Measurements from ENCODE around the gene SRP68. TPM values are rescaled to one million over a fixed set of nuclear protein-coding genes. Genes with fewer than 3 reads are reported as not detected.

SRP68 gene
- total and polyA plus RNA-seq, 2 of the 4 experiments (the other 2 are of a cell fraction) = 47.1 to 82.6 TPM

DNA sequence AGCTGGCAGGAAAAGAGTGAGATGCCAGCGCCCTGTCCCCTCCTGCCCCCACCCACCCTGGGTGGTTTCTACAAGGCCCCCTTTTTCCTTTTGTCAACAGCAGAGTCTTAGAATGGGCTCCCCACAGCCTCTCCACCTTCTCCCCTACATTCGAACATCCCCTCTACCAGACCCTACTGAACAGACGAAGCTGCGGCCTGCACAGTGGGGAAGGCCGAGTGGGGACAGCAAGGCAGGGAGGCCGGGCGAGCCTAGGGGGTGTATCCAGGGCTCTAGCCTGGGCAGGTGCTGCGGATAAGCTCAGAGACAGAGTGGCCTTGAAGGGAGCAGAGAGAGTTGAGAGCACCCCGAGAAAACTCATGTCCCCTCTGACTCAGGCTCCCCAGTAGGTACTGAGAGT, 14.1 kb upstream of the SRP68 start:
- no peak overlapping the region for H2AK5ac ChIP-seq (ENCODE audit: low read depth, low read length)
- no peak overlapping the region for H4K8ac ChIP-seq (ENCODE audit: low read depth in 2 of 2, low read length in 2 of 2)
- ChIA-PET CTCF (no interaction called here), POLR2A (ENCODE audit: unreplicated experiment) (no interaction called here)
- no peak overlapping the region for H3K27ac ChIP-seq (ENCODE audit: insufficient read depth, low read length)
- TF ChIP-seq RCOR1 (IDR thresholded peaks at IDR 0.05; ENCODE audit: insufficient replicate concordance, low read length) (no peak), CHD1 (IDR thresholded peaks at IDR 0.05; ENCODE audit: low read depth, low read length) (no peak), RAD21 (IDR thresholded peaks at IDR 0.05; ENCODE audit: low read length) (no peak), CEBPB (IDR thresholded peaks at IDR 0.05; ENCODE audit: low read depth, low read length) (no peak), FOS (IDR thresholded peaks at IDR 0.05; ENCODE audit: low read depth, low read length) (no peak), MAZ (IDR thresholded peaks at IDR 0.05; ENCODE audit: borderline replicate concordance, low read depth, low read length) (no peak), MAFK (IDR thresholded peaks at IDR 0.05; ENCODE audit: low read depth, low read length) (no peak), NFE2L2 (IDR thresholded peaks at IDR 0.05; ENCODE audit: low read depth, low read length) (no peak), ELK1 (IDR thresholded peaks at IDR 0.05; ENCODE audit: borderline replicate concordance, low read depth, low read length) (no peak)
- no peaks in the 10 kb centered on the region for H3K9me1 ChIP-seq (ENCODE audit: insufficient read depth, low read length)
- no peak overlapping the region for H2AFZ ChIP-seq (replicated peaks; ENCODE audit: low read length, poor library complexity)
- H3K9ac ChIP-seq (ENCODE audit: low read depth, low read length) = no peak overlapping the region
- no peak overlapping the region for H3K14ac ChIP-seq (replicated peaks; ENCODE audit: low read depth, low read length)
- no peak overlapping the region for H3K4me3 ChIP-seq (ENCODE audit: insufficient read depth, low read depth, low read length)
- H3K9me3 ChIP-seq (ENCODE audit: control insufficient read depth, insufficient read depth, low read length) = no peaks in the 10 kb centered on the region
- H3K79me1 ChIP-seq (ENCODE audit: low read depth in 1 of 2, low read length in 2 of 2) = no peaks in the 10 kb centered on the region
- ATAC-seq (ENCODE audit: low read depth) (no peak), DNase-seq (no peak)
- in situ Hi-C loops (cut with MboI; ENCODE audit: low sequenced_read_pairs) = no loop called here
- no peak overlapping the region for H2BK5ac ChIP-seq (ENCODE audit: low read depth, low read length, poor library complexity, severe bottlenecking)
- no peak overlapping the region for H3K56ac ChIP-seq (ENCODE audit: extremely low read depth, insufficient read depth, low read length)
- H2AK9ac ChIP-seq (replicated peaks; ENCODE audit: low read depth, low read length, poor library complexity) = no peak overlapping the region
- H2BK20ac ChIP-seq (ENCODE audit: low read depth, low read length) = no peak overlapping the region
- no TSS peak for BruUV-seq (replicated peaks)
- no peak overlapping the region for H3K4me2 ChIP-seq (ENCODE audit: low read depth, low read length)
- no peak overlapping the region for H3K23ac ChIP-seq (ENCODE audit: low read depth, low read length)
- no peak overlapping the region for H4K5ac ChIP-seq (ENCODE audit: low read depth, low read length)
- no peaks in the 10 kb centered on the region for H3K27me3 ChIP-seq (ENCODE audit: control insufficient read depth, insufficient read depth, low read length)
- dilution Hi-C loops (cut with HindIII; ENCODE audit: low sequenced_read_pairs, unreplicated experiment) = no loop called here
- no peaks in the 10 kb centered on the region for H4K20me1 ChIP-seq (ENCODE audit: insufficient read depth, low read length)
- peaks cover 79% of the 10 kb centered on the region for H3K36me3 ChIP-seq (ENCODE audit: control insufficient read depth, insufficient read depth, low read length)
- no peak overlapping the region for H3K4ac ChIP-seq (ENCODE audit: low read depth, low read length)
- no peaks in the 10 kb centered on the region for H3K4me1 ChIP-seq (ENCODE audit: control insufficient read depth, insufficient read depth, low read length)
- intact Hi-C loops (cut with micrococcal nuclease) = no loop called here
- no peak overlapping the region for H2BK15ac ChIP-seq (ENCODE audit: low read depth, low read length)
- no peak overlapping the region for H2BK120ac ChIP-seq (ENCODE audit: low read depth, low read length)
- no peak overlapping the region for H4K91ac ChIP-seq (ENCODE audit: insufficient read depth, low read depth, low read length)
- whole genome bisulfite sequencing, 2 experiments (ENCODE audit: extremely low coverage in 2 of 2, insufficient read length in 1 of 2) = no CpG with 5 or more reads among the region's 9 CpGs
- H3K18ac ChIP-seq (ENCODE audit: low read depth, low read length) = no peak overlapping the region

Measured in IMR-90 (cell line).